Measurements from ENCODE around the gene SCYL2. TPM values are rescaled to one million over a fixed set of nuclear protein-coding genes. Genes with fewer than 3 reads are reported as not detected.

SCYL2 gene
- total RNA-seq, 1 donor from 2014 or later: 48.4 TPM

DNA sequence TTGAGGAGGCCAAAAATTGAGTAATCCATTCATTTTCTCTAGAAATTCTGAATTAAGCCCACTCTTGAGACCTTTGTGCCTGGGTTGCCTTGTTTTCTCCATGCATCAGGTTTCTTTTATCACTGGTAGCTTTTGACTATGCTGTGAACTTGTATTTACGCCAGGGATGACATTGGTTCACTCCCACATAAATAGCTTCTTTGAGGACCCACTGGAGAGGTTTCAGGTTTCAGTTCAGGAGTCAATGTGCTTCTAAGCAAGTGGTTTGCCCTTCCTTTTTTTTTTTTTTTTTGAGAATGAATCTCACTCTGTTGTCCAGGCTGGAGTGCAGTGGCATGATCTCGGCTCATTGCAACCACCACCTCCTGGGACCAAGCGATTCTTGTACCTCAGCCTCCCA is 79.7 kb downstream of the SCYL2 start:
- Mint-ChIP-seq H3K4me1 (ENCODE audit: unreplicated experiment) (no peaks in the 10 kb centered on the region), H3K27ac (ENCODE audit: unreplicated experiment) (no peak overlapping the region), H3K27me3 (ENCODE audit: unreplicated experiment) (peaks cover 4% of the 10 kb centered on the region), H3K9me3 (ENCODE audit: unreplicated experiment) (peaks cover 4% of the 10 kb centered on the region), H3K36me3 (ENCODE audit: unreplicated experiment) (peaks cover 6% of the 10 kb centered on the region), H3K4me3 (ENCODE audit: unreplicated experiment) (no peak overlapping the region)
- TF ChIP-seq, protein P1, sequence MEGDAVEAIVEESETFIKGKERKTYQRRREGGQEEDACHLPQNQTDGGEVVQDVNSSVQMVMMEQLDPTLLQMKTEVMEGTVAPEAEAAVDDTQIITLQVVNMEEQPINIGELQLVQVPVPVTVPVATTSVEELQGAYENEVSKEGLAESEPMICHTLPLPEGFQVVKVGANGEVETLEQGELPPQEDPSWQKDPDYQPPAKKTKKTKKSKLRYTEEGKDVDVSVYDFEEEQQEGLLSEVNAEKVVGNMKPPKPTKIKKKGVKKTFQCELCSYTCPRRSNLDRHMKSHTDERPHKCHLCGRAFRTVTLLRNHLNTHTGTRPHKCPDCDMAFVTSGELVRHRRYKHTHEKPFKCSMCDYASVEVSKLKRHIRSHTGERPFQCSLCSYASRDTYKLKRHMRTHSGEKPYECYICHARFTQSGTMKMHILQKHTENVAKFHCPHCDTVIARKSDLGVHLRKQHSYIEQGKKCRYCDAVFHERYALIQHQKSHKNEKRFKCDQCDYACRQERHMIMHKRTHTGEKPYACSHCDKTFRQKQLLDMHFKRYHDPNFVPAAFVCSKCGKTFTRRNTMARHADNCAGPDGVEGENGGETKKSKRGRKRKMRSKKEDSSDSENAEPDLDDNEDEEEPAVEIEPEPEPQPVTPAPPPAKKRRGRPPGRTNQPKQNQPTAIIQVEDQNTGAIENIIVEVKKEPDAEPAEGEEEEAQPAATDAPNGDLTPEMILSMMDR (IDR thresholded peaks at IDR 0.05): no peak
- no peak for DNase-seq (ENCODE audit: extremely low spot score, unreplicated experiment)

DNA sequence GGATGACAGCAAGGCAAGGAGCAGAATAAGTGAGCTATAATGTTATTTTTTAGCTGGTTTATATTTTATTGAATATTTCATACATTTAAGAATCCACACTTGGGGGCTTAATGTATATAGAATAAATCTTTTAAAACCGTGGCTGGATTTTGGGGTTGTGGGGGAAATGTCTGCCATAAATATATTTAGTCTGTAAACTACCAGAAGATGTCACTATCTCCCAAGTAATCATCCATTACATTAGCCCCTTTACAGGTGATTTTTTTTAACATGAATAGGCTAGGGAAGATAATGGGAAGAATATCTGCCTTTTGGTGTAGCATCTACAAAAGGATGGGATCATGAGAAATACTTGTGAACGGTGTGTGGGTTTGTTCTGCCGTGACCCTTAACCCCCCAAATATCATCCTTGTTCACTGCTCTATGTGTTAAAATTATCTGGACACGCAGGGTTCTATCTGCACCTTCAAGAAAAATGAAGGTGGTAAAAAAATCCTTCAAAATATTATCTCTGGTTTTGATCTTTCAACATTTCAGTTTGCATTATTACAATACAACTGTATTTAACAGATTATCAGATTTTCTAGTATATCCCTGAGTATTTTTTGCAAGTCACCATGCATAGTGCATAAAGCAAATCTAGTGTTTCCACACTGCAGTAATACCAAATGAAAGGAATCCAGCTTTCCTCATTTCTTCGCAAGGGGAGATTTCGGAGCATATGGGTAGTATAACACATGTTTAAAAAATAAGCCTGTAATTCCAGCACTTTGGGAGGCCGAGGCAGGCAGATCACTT is 81.9 kb downstream of the SCYL2 start:
- no peak overlapping the region for H3K27ac Mint-ChIP-seq (ENCODE audit: unreplicated experiment)
- TF ChIP-seq, protein P1 (IDR thresholded peaks at IDR 0.05): peak; percentile 56
- H3K4me3 Mint-ChIP-seq (ENCODE audit: unreplicated experiment): no peak overlapping the region
- H3K4me1 Mint-ChIP-seq (ENCODE audit: unreplicated experiment): no peaks in the 10 kb centered on the region
- no peaks in the 10 kb centered on the region for H3K36me3 Mint-ChIP-seq (ENCODE audit: unreplicated experiment)
- DNase-seq (ENCODE audit: extremely low spot score, unreplicated experiment): no peak
- H3K9me3 Mint-ChIP-seq (ENCODE audit: unreplicated experiment): no peaks in the 10 kb centered on the region
- H3K27me3 Mint-ChIP-seq (ENCODE audit: unreplicated experiment): peaks cover 11% of the 10 kb centered on the region

DNA sequence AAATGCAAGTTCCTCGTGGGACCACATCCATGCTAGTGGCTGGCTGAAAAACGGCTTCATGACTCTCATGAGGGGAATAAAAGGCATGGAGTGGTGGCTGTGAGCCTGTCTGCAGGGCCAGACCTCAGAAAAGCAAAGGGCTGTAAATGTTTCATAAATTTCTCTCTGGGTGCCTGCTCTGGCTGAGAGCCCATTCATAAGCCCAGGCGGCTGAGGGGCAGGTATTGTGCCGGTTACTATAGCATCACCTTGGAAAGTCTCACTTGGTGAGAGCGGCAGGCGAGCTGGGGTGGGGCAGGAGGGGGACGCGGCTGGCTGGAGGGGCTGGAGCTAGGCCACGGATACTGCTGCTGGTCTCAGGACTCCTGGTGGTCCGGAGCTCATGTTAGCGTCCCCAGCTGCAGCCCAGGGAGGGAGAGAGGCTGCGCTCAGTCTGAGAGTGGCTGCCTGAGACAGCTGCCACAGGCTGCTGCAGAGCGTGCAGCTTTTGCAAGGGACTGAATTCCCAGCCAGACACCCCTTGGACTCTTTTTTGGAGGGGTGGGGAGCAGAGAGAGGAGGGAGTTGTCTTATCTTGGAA is 89.8 kb downstream of the SCYL2 start, which contains the start of gene SLC17A8:
Gene SLC17A8, plus strand, starts transcription at position 431 of the 580 bp plus-strand sequence. CDS start 318 bp downstream, outside the sequence.
- TF ChIP-seq, protein P1 (IDR thresholded peaks at IDR 0.05): no peak
- Mint-ChIP-seq H3K4me1 (ENCODE audit: unreplicated experiment) (no peaks in the 10 kb centered on the region), H3K36me3 (ENCODE audit: unreplicated experiment) (no peaks in the 10 kb centered on the region), H3K9me3 (ENCODE audit: unreplicated experiment) (no peaks in the 10 kb centered on the region), H3K4me3 (ENCODE audit: unreplicated experiment) (no peak within 1 kb of the TSS), H3K27me3 (ENCODE audit: unreplicated experiment) (peaks cover 40% of the 10 kb centered on the region), H3K27ac (ENCODE audit: unreplicated experiment) (no peak within 1 kb of the TSS)
- no peak for DNase-seq (ENCODE audit: extremely low spot score, unreplicated experiment)

DNA sequence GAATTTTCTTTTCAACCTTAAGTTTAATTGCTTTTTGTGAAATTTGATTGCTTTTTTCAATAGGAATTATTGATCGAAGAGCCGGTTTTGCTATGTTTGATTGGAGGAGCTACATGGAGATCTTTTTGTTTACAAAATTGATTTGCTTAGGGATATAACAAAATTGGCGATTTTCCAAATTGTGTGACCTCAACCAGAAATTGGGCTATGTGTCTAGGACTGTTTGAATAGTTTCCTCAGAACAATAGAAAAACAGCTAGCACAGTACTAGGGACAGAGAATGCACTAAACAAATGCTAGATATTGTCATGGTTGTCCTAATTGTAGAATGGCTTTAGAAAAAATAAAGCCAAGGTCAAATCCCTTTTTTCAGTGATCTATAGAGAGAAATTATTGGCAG is 92.3 kb downstream of the SCYL2 start:
- no peaks in the 10 kb centered on the region for H3K4me1 Mint-ChIP-seq (ENCODE audit: unreplicated experiment)
- TF ChIP-seq, protein P1 (IDR thresholded peaks at IDR 0.05): no peak
- DNase-seq (ENCODE audit: extremely low spot score, unreplicated experiment): no peak
- peaks cover 30% of the 10 kb centered on the region for H3K27me3 Mint-ChIP-seq (ENCODE audit: unreplicated experiment)
- H3K27ac Mint-ChIP-seq (ENCODE audit: unreplicated experiment): no peak overlapping the region
- H3K36me3 Mint-ChIP-seq (ENCODE audit: unreplicated experiment): no peaks in the 10 kb centered on the region
- H3K9me3 Mint-ChIP-seq (ENCODE audit: unreplicated experiment): no peaks in the 10 kb centered on the region
- H3K4me3 Mint-ChIP-seq (ENCODE audit: unreplicated experiment): no peak overlapping the region

DNA sequence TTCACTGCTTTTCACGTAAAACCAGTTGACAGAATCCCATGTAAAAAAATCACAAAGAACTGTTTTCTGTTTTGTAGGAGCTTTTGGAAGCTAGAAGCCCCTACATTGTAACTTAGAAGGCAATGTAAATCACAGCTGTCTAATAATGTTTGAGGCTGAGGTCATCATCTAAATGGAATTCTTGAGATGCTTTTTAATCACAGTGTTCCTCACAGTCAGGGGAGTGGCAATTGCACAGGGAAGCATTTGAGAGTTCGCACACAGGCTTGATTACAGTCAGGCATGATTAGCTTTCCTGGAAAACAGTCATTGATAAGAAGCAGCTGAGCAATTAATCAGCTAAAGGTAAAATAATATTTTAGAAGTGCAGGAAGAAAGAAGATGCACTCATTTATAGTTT is 92.8 kb downstream of the SCYL2 start:
- H3K4me1 Mint-ChIP-seq (ENCODE audit: unreplicated experiment): no peaks in the 10 kb centered on the region
- no peak overlapping the region for H3K4me3 Mint-ChIP-seq (ENCODE audit: unreplicated experiment)
- H3K27ac Mint-ChIP-seq (ENCODE audit: unreplicated experiment): no peak overlapping the region
- H3K36me3 Mint-ChIP-seq (ENCODE audit: unreplicated experiment): no peaks in the 10 kb centered on the region
- no peak for DNase-seq (ENCODE audit: extremely low spot score, unreplicated experiment)
- no peaks in the 10 kb centered on the region for H3K9me3 Mint-ChIP-seq (ENCODE audit: unreplicated experiment)
- H3K27me3 Mint-ChIP-seq (ENCODE audit: unreplicated experiment): peaks cover 28% of the 10 kb centered on the region
- TF ChIP-seq, protein P1 (IDR thresholded peaks at IDR 0.05): no peak

Measured in osteocyte (in vitro differentiated cells).